ENCODE measurements around the gene B4GAT1. TPM values are rescaled to one million over a fixed set of nuclear protein-coding genes. Genes with fewer than 3 reads are reported as not detected.

B4GAT1 gene
- total and polyA plus RNA-seq, 9 of the 15 experiments (the other 6 are each of a cell fraction or from before 2014, with no cell fraction given) = 0.86 to 9.5 (median 3.8) TPM

DNA sequence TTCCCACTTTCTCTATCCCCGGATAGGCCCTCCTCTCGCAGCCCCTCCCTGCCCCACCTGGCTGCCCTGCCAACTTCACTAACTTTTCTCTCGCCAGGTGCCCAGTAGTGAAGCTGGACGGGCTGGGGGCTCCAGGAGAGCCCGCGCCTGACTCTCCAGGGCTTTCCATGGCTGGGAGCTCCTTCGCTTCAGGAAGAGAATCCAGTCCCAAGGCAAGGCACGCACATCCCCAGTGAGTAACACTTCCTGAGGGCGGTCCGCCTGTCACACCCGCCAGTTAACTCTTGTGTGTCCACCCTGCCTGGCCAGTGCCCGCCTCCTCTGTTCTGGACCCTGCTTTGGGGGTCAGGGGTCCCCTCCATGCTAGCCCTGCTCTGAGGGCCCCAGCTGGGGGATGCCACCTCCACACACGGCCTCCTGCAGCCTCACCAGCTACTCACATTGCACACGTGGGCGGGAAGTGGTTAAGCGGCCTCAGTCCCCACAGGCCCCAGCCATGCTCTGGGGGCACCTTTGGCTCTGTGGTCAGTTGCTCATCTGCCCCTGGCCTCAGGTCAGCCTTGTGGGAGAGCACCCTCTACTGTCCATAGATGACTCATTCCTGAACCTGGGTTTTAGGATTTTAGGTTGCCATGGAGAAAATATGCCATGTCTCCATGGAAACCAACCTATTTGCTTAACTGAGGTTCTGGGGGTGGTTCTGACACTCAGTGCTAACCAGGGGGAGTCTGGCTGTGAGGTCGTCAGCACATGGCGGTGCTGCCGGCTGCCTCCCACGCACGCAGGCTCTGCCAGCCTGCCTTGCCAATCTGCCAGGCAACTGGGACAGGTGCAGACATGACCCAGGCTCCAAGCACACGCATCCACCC is 11.0 kb downstream of the B4GAT1 start, which contains the start of gene RIN1 (continued):
- TF ChIP-seq VEZF1 (CRISPR knock-in tag; IDR thresholded peaks at IDR 0.05) (peak; percentile 60), ZNF324 (CRISPR knock-in tag; IDR thresholded peaks at IDR 0.05) (no peak), PHB (CRISPR knock-in tag; IDR thresholded peaks at IDR 0.05) (no peak), ARID3A (IDR thresholded peaks at IDR 0.05; ENCODE audit: borderline replicate concordance, low read depth, low read length) (no peak), CEBPG (CRISPR knock-in tag; IDR thresholded peaks at IDR 0.05) (0 out of 2 replicates have a peak, but pooled peaks have one; percentile 5), CEBPG (tag; conservative IDR thresholded peaks at IDR 0.05 in 1 of 2, IDR thresholded peaks at IDR 0.05 in 1 of 2) (no peak), ZNF780A (CRISPR knock-in tag; IDR thresholded peaks at IDR 0.05) (no peak), ZNF589 (CRISPR knock-in tag; IDR thresholded peaks at IDR 0.05; ENCODE audit: low read depth) (peak; percentile 39; the same call in 1 of the 2 replicates), RHOXF2B (CRISPR knock-in tag; conservative IDR thresholded peaks at IDR 0.05) (no peak), MCM5 (IDR thresholded peaks at IDR 0.05; ENCODE audit: low read depth) (no peak), DACH1 (IDR thresholded peaks at IDR 0.05; ENCODE audit: partially characterized antibody) (no peak), IRF2 (CRISPR knock-in tag; IDR thresholded peaks at IDR 0.05) (no peak), MCM7 (IDR thresholded peaks at IDR 0.05) (no peak), NCOR1 (IDR thresholded peaks at IDR 0.05) (no peak), DMBX1 (CRISPR knock-in tag; IDR thresholded peaks at IDR 0.05; ENCODE audit: borderline replicate concordance) (no peak), RBM39 (optimal IDR thresholded peaks at IDR 0.05; ENCODE audit: low read depth, low read length) (no peak), CREB1 (IDR thresholded peaks at IDR 0.05) (no peak), CREB1 (CRISPR knock-in tag; IDR thresholded peaks at IDR 0.05) (no peak), EP300 (IDR thresholded peaks at IDR 0.05; ENCODE audit: low read length) (peak; percentile 5; the same call in 1 of the 2 replicates), ZNF175 (CRISPR knock-in tag; IDR thresholded peaks at IDR 0.05; ENCODE audit: low read depth) (no peak), RBM34 (IDR thresholded peaks at IDR 0.05; ENCODE audit: borderline replicate concordance, insufficient read depth, low read length) (no peak), ZNF445 (CRISPR knock-in tag; IDR thresholded peaks at IDR 0.05; ENCODE audit: low read depth) (no peak), ZNF280A (IDR thresholded peaks at IDR 0.05; ENCODE audit: low read depth, partially characterized antibody) (no peak), ZBED1 (IDR thresholded peaks at IDR 0.05) (no peak)
- TF ChIP-seq, protein P1, sequence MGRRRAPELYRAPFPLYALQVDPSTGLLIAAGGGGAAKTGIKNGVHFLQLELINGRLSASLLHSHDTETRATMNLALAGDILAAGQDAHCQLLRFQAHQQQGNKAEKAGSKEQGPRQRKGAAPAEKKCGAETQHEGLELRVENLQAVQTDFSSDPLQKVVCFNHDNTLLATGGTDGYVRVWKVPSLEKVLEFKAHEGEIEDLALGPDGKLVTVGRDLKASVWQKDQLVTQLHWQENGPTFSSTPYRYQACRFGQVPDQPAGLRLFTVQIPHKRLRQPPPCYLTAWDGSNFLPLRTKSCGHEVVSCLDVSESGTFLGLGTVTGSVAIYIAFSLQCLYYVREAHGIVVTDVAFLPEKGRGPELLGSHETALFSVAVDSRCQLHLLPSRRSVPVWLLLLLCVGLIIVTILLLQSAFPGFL (CRISPR knock-in tag; IDR thresholded peaks at IDR 0.05) = no peak
